GM13976 (cell line): ENCODE measurements around the gene CACNA1E.

Experiments used
- DNase-seq: peaks from one replicate; pipeline ENCODE4 v3.0.0; 2012; ENCODE audit warnings: low spot score
- in situ Hi-C: fragments of 300-500 bp; cut with MboI; formaldehyde crosslinking; loops from one replicate; pipeline ENCODE4 v1.12.0; 2022; ENCODE audit warnings: low sequenced_read_pairs, mixed read lengths, inconsistent platforms; ENCODE audit not compliant: unreplicated experiment
- TF ChIP-seq, protein P1 (sequence below): IDR thresholded peaks from 2 replicates; pipeline ENCODE4 v1.5.1; 2012; ENCODE audit warnings: borderline replicate concordance, mild to moderate bottlenecking; ENCODE audit not compliant: insufficient read depth; ENCODE audit errors: extremely low read depth, missing control alignments, control extremely low read depth

The CACNA1E gene

DNA sequence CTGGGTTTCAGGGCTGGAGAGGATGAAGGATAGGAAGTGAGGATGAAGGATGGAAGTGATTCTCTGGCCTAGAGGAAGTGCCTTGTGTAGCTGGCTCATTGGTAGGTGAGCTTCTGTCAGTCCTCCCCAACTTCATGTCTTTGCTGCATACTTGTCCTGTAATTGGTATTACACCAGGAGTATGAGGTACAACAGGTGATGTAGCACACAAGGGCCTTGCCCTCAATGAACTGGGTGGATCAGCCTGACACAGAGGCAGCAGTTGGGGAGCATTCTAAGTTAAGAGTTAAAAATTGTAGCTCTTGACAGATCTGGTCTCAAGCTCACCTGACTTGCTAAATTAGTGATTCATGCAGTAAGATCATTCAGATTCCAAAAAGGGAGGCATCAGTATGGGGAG lies 37.9 kb upstream of the CACNA1E start:
- TF ChIP-seq, protein P1, sequence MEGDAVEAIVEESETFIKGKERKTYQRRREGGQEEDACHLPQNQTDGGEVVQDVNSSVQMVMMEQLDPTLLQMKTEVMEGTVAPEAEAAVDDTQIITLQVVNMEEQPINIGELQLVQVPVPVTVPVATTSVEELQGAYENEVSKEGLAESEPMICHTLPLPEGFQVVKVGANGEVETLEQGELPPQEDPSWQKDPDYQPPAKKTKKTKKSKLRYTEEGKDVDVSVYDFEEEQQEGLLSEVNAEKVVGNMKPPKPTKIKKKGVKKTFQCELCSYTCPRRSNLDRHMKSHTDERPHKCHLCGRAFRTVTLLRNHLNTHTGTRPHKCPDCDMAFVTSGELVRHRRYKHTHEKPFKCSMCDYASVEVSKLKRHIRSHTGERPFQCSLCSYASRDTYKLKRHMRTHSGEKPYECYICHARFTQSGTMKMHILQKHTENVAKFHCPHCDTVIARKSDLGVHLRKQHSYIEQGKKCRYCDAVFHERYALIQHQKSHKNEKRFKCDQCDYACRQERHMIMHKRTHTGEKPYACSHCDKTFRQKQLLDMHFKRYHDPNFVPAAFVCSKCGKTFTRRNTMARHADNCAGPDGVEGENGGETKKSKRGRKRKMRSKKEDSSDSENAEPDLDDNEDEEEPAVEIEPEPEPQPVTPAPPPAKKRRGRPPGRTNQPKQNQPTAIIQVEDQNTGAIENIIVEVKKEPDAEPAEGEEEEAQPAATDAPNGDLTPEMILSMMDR = no peak
- in situ Hi-C loops = no loop called here

DNA sequence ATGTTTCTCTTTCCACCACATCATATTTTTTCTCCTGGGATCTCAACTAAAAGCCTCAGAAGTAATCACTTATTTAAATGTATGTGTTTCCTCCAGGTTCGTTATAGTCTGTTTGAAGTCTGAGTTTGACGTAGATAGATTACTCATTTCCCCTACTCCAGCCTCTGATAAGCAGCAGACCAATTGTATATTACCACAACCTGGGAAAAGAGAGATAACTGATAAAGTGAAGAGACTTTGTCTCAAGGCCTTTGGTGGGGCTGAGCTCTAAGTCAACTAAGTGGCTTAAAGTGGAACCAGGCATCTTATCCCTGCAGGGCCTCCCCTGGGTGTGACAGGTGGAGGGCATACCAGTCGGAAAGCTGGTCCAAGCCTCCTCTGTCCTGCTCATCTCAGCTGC lies 34.9 kb upstream of the CACNA1E start:
- no peak for DNase-seq
- in situ Hi-C loops = no loop called here
- TF ChIP-seq, protein P1 = no peak

More for the DNA sequence above, 37.9 kb upstream of the CACNA1E start:
- no peak for DNase-seq

DNA sequence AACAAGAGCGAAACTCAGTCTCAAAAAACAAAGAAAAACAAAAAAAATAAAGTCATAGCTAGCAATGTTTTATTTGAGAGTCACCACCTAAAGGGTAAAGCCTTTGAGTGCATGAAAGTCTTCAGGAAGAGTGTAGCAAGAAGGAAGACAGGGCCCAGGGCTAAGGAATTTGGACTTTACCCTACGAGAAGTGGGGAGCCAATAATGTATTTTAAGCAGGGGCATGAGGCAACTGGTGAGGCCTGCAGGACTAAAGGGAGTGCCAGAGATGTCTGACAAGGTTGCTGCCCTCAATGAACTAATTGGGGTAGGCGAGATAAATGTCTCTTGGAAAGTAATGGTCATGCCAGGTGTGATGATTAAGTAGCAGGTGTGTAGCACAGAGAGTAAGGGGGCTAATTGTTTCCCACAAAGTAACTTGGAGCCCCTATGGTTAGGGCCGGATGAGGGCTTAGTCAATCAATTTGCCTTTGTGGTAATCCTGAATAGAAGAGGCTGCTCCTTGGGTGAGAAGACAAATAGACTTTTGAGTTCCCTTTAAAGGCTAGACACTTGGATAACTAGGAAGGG lies 31.6 kb upstream of the CACNA1E start:
- in situ Hi-C loops = no loop called here
- no peak for DNase-seq
- TF ChIP-seq, protein P1 = no peak

DNA sequence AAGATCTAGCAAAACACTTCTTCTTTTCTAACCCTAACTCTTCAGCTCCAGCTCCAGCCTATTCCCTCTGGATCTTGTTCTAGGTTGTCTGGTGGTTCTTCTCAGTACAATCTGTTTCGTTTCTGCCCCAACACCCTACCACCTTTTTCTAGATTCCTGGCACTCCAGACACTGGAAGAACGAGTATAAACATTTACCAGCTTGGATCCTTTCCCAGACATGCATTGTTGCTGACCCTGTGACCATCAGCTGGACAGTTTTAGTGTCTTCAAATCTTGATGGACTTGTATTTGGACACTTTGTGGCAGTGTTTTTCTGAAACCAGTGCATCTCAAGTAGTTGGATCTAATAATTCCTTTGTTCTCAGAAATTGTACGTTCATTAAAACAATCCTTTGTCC lies 30.6 kb upstream of the CACNA1E start:
- TF ChIP-seq, protein P1 = no peak
- in situ Hi-C loops = no loop called here
- DNase-seq = no peak

DNA sequence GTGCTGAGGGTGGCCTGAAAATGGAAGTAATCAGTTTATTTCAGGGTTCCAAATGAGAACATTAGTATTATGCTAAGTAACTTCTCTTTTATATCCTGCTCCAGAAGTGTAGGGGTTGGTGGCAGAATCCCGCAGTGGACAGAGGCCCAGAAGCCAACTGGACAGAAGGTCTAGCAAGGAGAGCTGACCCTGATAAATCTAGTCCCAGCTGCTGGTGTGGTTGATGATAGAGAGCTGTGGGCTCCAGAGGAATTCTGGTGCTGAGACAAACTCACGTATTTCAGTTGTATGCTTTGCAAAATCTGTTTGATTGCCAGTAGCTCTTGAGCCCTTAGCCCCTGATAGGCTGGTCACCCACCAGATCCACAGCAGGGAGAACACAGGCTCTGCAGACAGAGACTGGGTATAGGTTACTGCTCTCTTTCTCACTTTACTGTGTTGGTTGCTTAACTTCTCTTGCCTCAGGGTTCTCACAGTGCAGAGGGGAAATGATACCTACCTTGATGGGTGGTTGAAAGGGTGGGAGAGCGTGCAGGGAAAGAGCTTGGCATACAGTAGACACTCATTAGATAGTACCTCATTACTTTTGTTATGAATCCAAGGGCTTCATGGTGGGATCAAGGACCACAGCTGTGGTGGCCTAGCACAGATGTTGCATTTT lies 29.6 kb upstream of the CACNA1E start:
- TF ChIP-seq, protein P1 = no peak
- no peak for DNase-seq
- in situ Hi-C loops = no loop called here

GRCh38 chr1:181456551-181456950 lies 26.8 kb upstream of the CACNA1E start:
- TF ChIP-seq, protein P1 = no peak
- in situ Hi-C loops = no loop called here
- DNase-seq = no peak
